ENCODE measurements around the gene TEX22. TPM values are rescaled to one million over a fixed set of nuclear protein-coding genes. Genes with fewer than 3 reads are reported as not detected.

Gene TEX22
- total RNA-seq, 1 experiment from 2014 or later: 0.87 TPM

DNA sequence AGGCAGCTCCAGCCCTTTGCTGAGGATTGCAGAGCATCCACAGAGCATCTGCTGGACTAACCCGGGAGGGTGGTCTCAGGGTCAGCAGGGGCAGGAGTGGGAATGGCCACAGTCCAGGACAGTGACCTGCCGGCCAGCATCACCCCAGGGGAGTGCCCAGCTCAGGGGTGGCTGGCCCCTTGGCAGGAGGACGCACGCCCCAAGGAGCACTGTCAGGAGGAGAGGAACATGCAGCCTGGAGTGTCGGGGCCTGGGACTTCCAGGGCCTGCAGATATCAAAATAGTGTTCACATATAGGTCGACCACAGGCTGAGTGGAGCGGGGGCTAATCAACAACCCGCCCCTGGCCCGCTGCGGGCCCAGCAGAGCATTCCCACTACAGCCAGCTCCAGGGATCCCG, 33.2 kb upstream of the TEX22 start:
- no peak for DNase-seq (ENCODE audit: low spot score)
- TF ChIP-seq, protein P1, sequence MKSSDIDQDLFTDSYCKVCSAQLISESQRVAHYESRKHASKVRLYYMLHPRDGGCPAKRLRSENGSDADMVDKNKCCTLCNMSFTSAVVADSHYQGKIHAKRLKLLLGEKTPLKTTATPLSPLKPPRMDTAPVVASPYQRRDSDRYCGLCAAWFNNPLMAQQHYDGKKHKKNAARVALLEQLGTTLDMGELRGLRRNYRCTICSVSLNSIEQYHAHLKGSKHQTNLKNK (CRISPR knock-in tag; IDR thresholded peaks at IDR 0.05): no peak
- TF ChIP-seq, protein P2, sequence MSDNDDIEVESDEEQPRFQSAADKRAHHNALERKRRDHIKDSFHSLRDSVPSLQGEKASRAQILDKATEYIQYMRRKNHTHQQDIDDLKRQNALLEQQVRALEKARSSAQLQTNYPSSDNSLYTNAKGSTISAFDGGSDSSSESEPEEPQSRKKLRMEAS (CRISPR knock-in tag; IDR thresholded peaks at IDR 0.05): no peak
- TF ChIP-seq TP53 (CRISPR knock-in tag; IDR thresholded peaks at IDR 0.05): no peak
- Mint-ChIP-seq H3K36me3 (peaks cover 11% of the 10 kb centered on the region), H3K27me3 (ENCODE audit: low read depth) (peaks cover 4% of the 10 kb centered on the region; the same call in 1 of the 2 replicates), H3K9me3 (no peaks in the 10 kb centered on the region), H3K27ac (no peak overlapping the region), H3K4me3 (no peak overlapping the region), H3K4me1 (0 out of 2 replicates have a peak, but pooled peaks cover 5% of the 10 kb centered on the region)
- ChIA-PET CTCF (interaction anchor here (0.7 to 2.3 kb wide), 8 partner anchors 12 to 401 kb away, joined by 3 to 9 read pairs (median 4); no protein-coding TSS in a partner anchor), POLR2A (no interaction called here)
- no peak for ATAC-seq

DNA sequence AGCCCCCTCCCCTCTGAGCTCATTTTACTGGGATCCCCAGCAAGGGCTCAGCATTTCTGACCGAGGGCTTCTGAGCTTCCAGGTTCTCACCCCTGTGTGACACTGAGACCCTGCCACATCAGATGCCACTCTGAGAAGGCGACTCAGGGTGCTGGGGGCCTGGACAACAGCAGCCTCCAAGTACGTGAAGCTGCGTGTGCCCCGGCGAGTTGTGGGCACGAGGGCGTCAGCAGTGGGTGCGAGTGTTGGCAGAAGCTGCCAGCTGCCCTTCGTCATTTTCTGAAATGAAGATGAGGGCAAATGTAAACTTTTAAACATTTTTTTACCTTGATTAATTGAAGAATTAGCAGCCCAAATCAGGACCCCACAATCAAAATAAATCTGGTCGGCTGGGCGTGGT, 32.7 kb upstream of the TEX22 start:
- Mint-ChIP-seq H3K9me3 (no peaks in the 10 kb centered on the region), H3K4me3 (no peak overlapping the region), H3K36me3 (peaks cover 12% of the 10 kb centered on the region), H3K27ac (no peak overlapping the region), H3K27me3 (ENCODE audit: low read depth) (peaks cover 4% of the 10 kb centered on the region; the same call in 1 of the 2 replicates), H3K4me1 (0 out of 2 replicates have a peak, but pooled peaks cover 5% of the 10 kb centered on the region)
- no peak for TF ChIP-seq GABPB1 (CRISPR knock-in tag; IDR thresholded peaks at IDR 0.05)
- POLR2A ChIA-PET: no interaction called here
- CTCF ChIA-PET: interaction anchor here (0.9 to 2.3 kb wide), 5 partner anchors 14 to 163 kb away, joined by 3 to 9 read pairs (median 5); no protein-coding TSS in a partner anchor
- ATAC-seq (no peak), DNase-seq (ENCODE audit: low spot score) (no peak)

DNA sequence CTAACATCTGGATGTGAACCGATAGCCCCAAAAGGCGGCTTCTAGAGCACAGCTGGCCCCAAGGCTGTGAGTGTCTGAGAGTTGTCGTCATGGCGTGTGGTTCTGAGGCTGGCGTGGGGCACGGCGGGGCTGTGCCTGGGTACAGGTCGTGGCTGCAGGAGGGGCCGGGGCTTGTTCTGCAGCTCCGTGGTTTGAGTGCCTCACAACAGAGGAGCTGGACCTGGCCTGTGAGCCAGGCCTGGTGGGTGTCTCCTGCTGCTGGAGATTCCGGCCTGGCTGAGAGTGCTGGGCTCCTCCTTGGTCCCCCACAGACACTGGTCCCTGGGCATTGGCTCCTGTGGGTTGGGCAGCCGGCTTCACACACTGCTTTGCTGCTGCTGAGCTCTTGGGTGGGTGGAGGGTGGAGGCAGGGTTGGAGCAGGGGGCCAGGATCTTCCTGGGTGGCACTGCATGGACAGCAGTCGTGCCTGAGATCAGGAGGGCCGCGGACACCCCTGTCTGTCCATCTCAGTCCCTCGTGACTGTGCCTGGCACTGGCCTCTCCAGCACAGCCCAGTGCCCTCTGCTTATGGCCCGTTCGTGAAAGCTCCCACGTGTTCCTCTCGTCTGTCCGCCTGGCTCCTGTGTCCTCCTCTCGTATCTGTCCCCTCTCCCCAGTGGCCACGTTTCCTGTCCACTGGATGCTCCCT, 31.8 kb upstream of the TEX22 start:
- Mint-ChIP-seq H3K27me3 (ENCODE audit: low read depth) (peaks cover 4% of the 10 kb centered on the region; the same call in 1 of the 2 replicates), H3K4me3 (no peak overlapping the region), H3K9me3 (no peaks in the 10 kb centered on the region), H3K27ac (no peak overlapping the region), H3K36me3 (peaks cover 13% of the 10 kb centered on the region), H3K4me1 (0 out of 2 replicates have a peak, but pooled peaks cover 5% of the 10 kb centered on the region)
- ATAC-seq (no peak), DNase-seq (ENCODE audit: low spot score) (no peak)
- ChIA-PET CTCF (interaction anchor here (2.1 to 2.3 kb wide), 2 partner anchors 114 to 123 kb away, joined by 5 to 9 read pairs; no protein-coding TSS in a partner anchor), POLR2A (no interaction called here)
- TF ChIP-seq, protein P3, sequence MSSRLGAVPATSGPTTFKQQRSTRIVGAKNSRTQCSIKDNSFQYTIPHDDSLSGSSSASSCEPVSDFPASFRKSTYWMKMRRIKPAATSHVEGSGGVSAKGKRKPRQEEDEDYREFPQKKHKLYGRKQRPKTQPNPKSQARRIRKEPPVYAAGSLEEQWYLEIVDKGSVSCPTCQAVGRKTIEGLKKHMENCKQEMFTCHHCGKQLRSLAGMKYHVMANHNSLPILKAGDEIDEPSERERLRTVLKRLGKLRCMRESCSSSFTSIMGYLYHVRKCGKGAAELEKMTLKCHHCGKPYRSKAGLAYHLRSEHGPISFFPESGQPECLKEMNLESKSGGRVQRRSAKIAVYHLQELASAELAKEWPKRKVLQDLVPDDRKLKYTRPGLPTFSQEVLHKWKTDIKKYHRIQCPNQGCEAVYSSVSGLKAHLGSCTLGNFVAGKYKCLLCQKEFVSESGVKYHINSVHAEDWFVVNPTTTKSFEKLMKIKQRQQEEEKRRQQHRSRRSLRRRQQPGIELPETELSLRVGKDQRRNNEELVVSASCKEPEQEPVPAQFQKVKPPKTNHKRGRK (CRISPR knock-in tag; IDR thresholded peaks at IDR 0.05; ENCODE audit: borderline replicate concordance): no peak
- TF ChIP-seq, protein P4, sequence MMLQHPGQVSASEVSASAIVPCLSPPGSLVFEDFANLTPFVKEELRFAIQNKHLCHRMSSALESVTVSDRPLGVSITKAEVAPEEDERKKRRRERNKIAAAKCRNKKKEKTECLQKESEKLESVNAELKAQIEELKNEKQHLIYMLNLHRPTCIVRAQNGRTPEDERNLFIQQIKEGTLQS (CRISPR knock-in tag; conservative IDR thresholded peaks at IDR 0.05): no peak
- TF ChIP-seq, protein P5, sequence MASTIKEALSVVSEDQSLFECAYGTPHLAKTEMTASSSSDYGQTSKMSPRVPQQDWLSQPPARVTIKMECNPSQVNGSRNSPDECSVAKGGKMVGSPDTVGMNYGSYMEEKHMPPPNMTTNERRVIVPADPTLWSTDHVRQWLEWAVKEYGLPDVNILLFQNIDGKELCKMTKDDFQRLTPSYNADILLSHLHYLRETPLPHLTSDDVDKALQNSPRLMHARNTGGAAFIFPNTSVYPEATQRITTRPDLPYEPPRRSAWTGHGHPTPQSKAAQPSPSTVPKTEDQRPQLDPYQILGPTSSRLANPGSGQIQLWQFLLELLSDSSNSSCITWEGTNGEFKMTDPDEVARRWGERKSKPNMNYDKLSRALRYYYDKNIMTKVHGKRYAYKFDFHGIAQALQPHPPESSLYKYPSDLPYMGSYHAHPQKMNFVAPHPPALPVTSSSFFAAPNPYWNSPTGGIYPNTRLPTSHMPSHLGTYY (CRISPR knock-in tag; IDR thresholded peaks at IDR 0.05): no peak
- TF ChIP-seq ZNF263 (CRISPR knock-in tag; IDR thresholded peaks at IDR 0.05; ENCODE audit: low read depth): no peak
- no peak for TF ChIP-seq ZNF121 (CRISPR knock-in tag; IDR thresholded peaks at IDR 0.05)
- TF ChIP-seq, protein P6, sequence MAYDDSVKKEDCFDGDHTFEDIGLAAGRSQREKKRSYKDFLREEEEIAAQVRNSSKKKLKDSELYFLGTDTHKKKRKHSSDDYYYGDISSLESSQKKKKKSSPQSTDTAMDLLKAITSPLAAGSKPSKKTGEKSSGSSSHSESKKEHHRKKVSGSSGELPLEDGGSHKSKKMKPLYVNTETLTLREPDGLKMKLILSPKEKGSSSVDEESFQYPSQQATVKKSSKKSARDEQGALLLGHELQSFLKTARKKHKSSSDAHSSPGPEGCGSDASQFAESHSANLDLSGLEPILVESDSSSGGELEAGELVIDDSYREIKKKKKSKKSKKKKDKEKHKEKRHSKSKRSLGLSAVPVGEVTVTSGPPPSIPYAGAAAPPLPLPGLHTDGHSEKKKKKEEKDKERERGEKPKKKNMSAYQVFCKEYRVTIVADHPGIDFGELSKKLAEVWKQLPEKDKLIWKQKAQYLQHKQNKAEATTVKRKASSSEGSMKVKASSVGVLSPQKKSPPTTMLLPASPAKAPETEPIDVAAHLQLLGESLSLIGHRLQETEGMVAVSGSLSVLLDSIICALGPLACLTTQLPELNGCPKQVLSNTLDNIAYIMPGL (CRISPR knock-in tag; IDR thresholded peaks at IDR 0.05): no peak
- TF ChIP-seq, protein P7, sequence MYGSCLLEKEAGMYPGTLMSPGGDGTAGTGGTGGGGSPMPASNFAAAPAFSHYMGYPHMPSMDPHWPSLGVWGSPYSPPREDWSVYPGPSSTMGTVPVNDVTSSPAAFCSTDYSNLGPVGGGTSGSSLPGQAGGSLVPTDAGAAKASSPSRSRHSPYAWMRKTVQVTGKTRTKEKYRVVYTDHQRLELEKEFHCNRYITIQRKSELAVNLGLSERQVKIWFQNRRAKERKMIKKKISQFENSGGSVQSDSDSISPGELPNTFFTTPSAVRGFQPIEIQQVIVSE (CRISPR knock-in tag; IDR thresholded peaks at IDR 0.05; ENCODE audit: borderline replicate concordance): no peak

Measured in WTC11 (cell line).